K562 (cell line): ENCODE results near the gene MMP7.

Experiments
- ELK1 ChIP-seq: sonication (generic); formaldehyde crosslinking; IDR thresholded peaks from 2 replicates; pipeline ENCODE4 v1.8.1; 2022; ENCODE audit warnings: missing genetic modification reagents
- EZH2 ChIP-seq: IDR thresholded peaks from 2 replicates; pipeline ENCODE4 v1.6.1; 2012; ENCODE audit warnings: low read depth, mild to moderate bottlenecking, inconsistent platforms, low read length, borderline replicate concordance
- SMARCA4 ChIP-seq: fragments of 450-650 bp; IDR thresholded peaks from 2 replicates; pipeline ENCODE4 v1.6.1; 2016
- SUPT5H ChIP-seq: fragments of 450-650 bp; IDR thresholded peaks from 2 replicates; pipeline ENCODE4 v1.6.1; 2016
- ZKSCAN8 ChIP-seq: fragments of 200-800 bp; sonication (Bioruptor generic); IDR thresholded peaks from 2 replicates; pipeline ENCODE4 v1.6.1; 2016; ENCODE audit warnings: missing genetic modification characterization, missing compliant biosample characterization
- ZZZ3 ChIP-seq: fragments of 450-650 bp; IDR thresholded peaks from 2 replicates; pipeline ENCODE4 v1.6.1; 2016; ENCODE audit warnings: antibody characterized with exemption, mild to moderate bottlenecking, moderate library complexity
- TF ChIP-seq, protein P1 (sequence below): fragments of 250-450 bp; sonication (Bioruptor Pico); IDR thresholded peaks from 2 replicates; pipeline ENCODE4 v1.5.0; 2021

DNA sequence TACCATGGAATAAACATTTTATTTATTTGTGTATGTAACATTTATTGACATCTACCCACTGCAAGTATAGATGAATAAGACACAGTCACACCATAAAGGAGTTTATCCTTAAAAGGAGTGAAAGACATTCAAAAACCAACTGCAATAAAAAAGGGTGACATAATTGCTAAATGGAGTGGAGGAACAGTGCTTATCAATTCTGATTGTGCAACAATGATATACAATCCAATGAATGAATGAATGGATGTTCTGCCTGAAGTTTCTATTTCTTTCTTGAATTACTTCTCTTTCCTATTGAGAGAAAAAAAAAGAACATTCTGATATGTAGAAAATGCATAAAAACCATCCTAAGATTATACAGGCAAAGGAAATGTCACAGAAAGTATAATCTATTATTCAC lies 10.0 kb downstream of the MMP7 start:
- TF ChIP-seq, protein P1, sequence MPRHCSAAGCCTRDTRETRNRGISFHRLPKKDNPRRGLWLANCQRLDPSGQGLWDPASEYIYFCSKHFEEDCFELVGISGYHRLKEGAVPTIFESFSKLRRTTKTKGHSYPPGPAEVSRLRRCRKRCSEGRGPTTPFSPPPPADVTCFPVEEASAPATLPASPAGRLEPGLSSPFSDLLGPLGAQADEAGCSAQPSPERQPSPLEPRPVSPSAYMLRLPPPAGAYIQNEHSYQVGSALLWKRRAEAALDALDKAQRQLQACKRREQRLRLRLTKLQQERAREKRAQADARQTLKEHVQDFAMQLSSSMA = no peak
- TF ChIP-seq ZKSCAN8 (CRISPR knock-in tag) (no peak), SUPT5H (no peak), ZZZ3 (no peak), ELK1 (CRISPR knock-in tag) (no peak), EZH2 (no peak), SMARCA4 (no peak)
